Kidney epithelial cell (primary cell): Measurements from ENCODE around the gene CDH22. TPM values are rescaled to one million over a fixed set of nuclear protein-coding genes. Genes with fewer than 3 reads are reported as not detected.

ENCODE experiments used
- DNase-seq: peaks from one replicate; pipeline ENCODE4 v3.0.0-alpha.2; 2010; ENCODE audit warnings: low read depth
- H3K27me3 ChIP-seq: 2 replicates; pipeline ENCODE4 v1.6.0; 2011; ENCODE audit warnings: low read length; ENCODE audit not compliant: control insufficient read depth, insufficient read depth
- H3K36me3 ChIP-seq: 2 replicates; pipeline ENCODE4 v1.5.1; 2011; ENCODE audit warnings: low read length; ENCODE audit not compliant: control insufficient read depth, insufficient read depth
- H3K4me3 ChIP-seq: 2 replicates; pipeline ENCODE4 v1.5.1; 2011; ENCODE audit warnings: low read depth, mild to moderate bottlenecking, control low read depth, low read length
- CTCF ChIP-seq: IDR thresholded peaks from 2 replicates; pipeline ENCODE4 v1.5.1; 2011; ENCODE audit warnings: mild to moderate bottlenecking, moderate library complexity, low read length, control low read depth, inconsistent platforms; ENCODE audit not compliant: insufficient read depth, poor library complexity, severe bottlenecking
- total RNA-seq: library from RNA; depleted of rRNA; stranded (reverse); fragments of >200 nt; gene quantifications from 2 replicates; pipeline ENCODE4 v1.2.3, GENCODE V29; 2015

CDH22 gene
- total RNA-seq, 1 donor from 2014 or later, result not detected

GRCh38 chr20:46341074-46342009 lies 33.0 kb upstream of the CDH22 start:
- no peak overlapping the region for H3K4me3 ChIP-seq
- TF ChIP-seq CTCF, result no peak
- no peak for DNase-seq
- no peaks in the 10 kb centered on the region for H3K36me3 ChIP-seq
- peaks cover 53% of the 10 kb centered on the region for H3K27me3 ChIP-seq

GRCh38 chr20:46339037-46339436 lies 30.7 kb upstream of the CDH22 start:
- TF ChIP-seq CTCF, result no peak
- peaks cover 60% of the 10 kb centered on the region for H3K27me3 ChIP-seq
- H3K36me3 ChIP-seq, result no peaks in the 10 kb centered on the region
- DNase-seq, result no peak
- no peak overlapping the region for H3K4me3 ChIP-seq

- Histone ChIP-seq H3K36me3 (no peaks in the 10 kb centered on the region), H3K27me3 (peaks cover 58% of the 10 kb centered on the region), H3K4me3 (no peak overlapping the region)
- TF ChIP-seq CTCF, result no peak
- DNase-seq, result no peak
Observed at GRCh38 chr20:46336735-46337134, 28.4 kb upstream of the CDH22 start.

GRCh38 chr20:46334303-46334904 lies 26.1 kb upstream of the CDH22 start:
- Histone ChIP-seq H3K4me3 (no peak overlapping the region), H3K27me3 (peaks cover 64% of the 10 kb centered on the region), H3K36me3 (no peaks in the 10 kb centered on the region)
- DNase-seq, result no peak
- TF ChIP-seq CTCF, result no peak

GRCh38 chr20:46333161-46333991 lies 25.1 kb upstream of the CDH22 start:
- no peak for DNase-seq
- TF ChIP-seq CTCF, result no peak
- Histone ChIP-seq H3K36me3 (no peaks in the 10 kb centered on the region), H3K4me3 (no peak overlapping the region), H3K27me3 (peaks cover 66% of the 10 kb centered on the region)
